HepG2 (cell line): Measurements from ENCODE around the gene STK40. TPM values are rescaled to one million over a fixed set of nuclear protein-coding genes. Genes with fewer than 3 reads are reported as not detected.

Experiments
- ATF7 ChIP-seq, 2 experiments: fragments of 450-650 bp in 1 of 2; sonication (generic) in 1 of 2; formaldehyde crosslinking in 1 of 2; IDR thresholded peaks; 2 replicates each; pipeline versions ENCODE4 v1.4.0 to v1.6.1; 2016 to 2020; ENCODE audit warnings: antibody characterized with exemption in 1 of 2, mild to moderate bottlenecking in 1 of 2, missing genetic modification reagents in 1 of 2
- FOXO1 ChIP-seq: sonication (generic); formaldehyde crosslinking; IDR thresholded peaks from 2 replicates; pipeline ENCODE4 v1.4.0; 2020; ENCODE audit warnings: missing genetic modification reagents
- HNRNPK ChIP-seq: fragments of 200-400 bp; formaldehyde crosslinking; IDR thresholded peaks from 2 replicates; pipeline ENCODE4 v1.6.1; 2018; ENCODE audit warnings: low read length, low read depth, moderate library complexity, mild to moderate bottlenecking; ENCODE audit not compliant: poor library complexity, severe bottlenecking
- NR2F2 ChIP-seq: IDR thresholded peaks from 2 replicates; pipeline ENCODE4 v1.6.1; 2012; ENCODE audit warnings: low read depth, inconsistent platforms, borderline replicate concordance
- SNRNP70 ChIP-seq: fragments of 200-400 bp; formaldehyde crosslinking; IDR thresholded peaks from 2 replicates; pipeline ENCODE4 v1.6.1; 2017; ENCODE audit warnings: mild to moderate bottlenecking, low read depth, low read length, moderate library complexity
- THAP11 ChIP-seq: IDR thresholded peaks from 2 replicates; pipeline ENCODE4 v1.6.1; 2016; ENCODE audit warnings: missing biosample characterization, missing genetic modification reagents
- TMF1 ChIP-seq: sonication (generic); formaldehyde crosslinking; IDR thresholded peaks from 2 replicates; pipeline ENCODE4 v1.8.1; 2022; ENCODE audit warnings: low read depth, missing genetic modification reagents
- ZC3H13 ChIP-seq: sonication (generic); formaldehyde crosslinking; IDR thresholded peaks from 2 replicates; pipeline ENCODE4 v1.8.1; 2023; ENCODE audit warnings: mild to moderate bottlenecking, missing genetic modification reagents, moderate library complexity
- ZNF329 ChIP-seq: sonication (generic); formaldehyde crosslinking; IDR thresholded peaks from 2 replicates; pipeline ENCODE4 v1.9.0; 2021; ENCODE audit warnings: low read depth, mild to moderate bottlenecking, missing genetic modification reagents
- ZNF382 ChIP-seq: sonication (generic); formaldehyde crosslinking; IDR thresholded peaks from 2 replicates; pipeline ENCODE4 v1.5.0; 2020; ENCODE audit warnings: missing genetic modification reagents, mild to moderate bottlenecking, borderline replicate concordance
- ZNF383 ChIP-seq: sonication (generic); formaldehyde crosslinking; IDR thresholded peaks from 2 replicates; pipeline ENCODE4 v1.4.0; 2020; ENCODE audit warnings: missing genetic modification reagents, mild to moderate bottlenecking, borderline replicate concordance
- ZNF558 ChIP-seq: sonication (generic); formaldehyde crosslinking; IDR thresholded peaks from 2 replicates; pipeline ENCODE4 v1.9.0; 2022; ENCODE audit warnings: mild to moderate bottlenecking, missing genetic modification reagents, borderline replicate concordance
- ZNF878 ChIP-seq: sonication (generic); formaldehyde crosslinking; IDR thresholded peaks from 2 replicates; pipeline ENCODE4 v1.8.1; 2023; ENCODE audit warnings: mild to moderate bottlenecking, missing genetic modification reagents, moderate library complexity
- polyA plus RNA-seq, 8 experiments: library from polyadenylated mRNA; depleted of rRNA in 3 of 8; stranded (reverse) in 7 of 8; unstranded in 1 of 8; fragments of >200 nt; fragmentation: Illumina TruSeq in 4 of 8; extraction: Trizol in 4 of 8; gene quantifications; 2 replicates each; pipeline versions ENCODE4 v1.2.1 to v1.2.3, GENCODE V29; 2011 to 2016; ENCODE audit warnings: low read depth in 4 of 8, missing spikeins in 1 of 8, mixed read lengths in 1 of 8; ENCODE audit not compliant: insufficient read depth in 1 of 8
- total RNA-seq, 5 experiments: library from RNA; depleted of rRNA; stranded (reverse); fragments of >200 nt; fragmentation: Illumina TruSeq; extraction: Trizol; gene quantifications; 2 replicates each; pipeline ENCODE4 v1.2.3, GENCODE V29; 2016; ENCODE audit warnings: low read depth in 1 of 5
- TF ChIP-seq, protein P1 (sequence below): sonication (generic); formaldehyde crosslinking; IDR thresholded peaks from one replicate; pipeline ENCODE4 v1.5.1; 2020; ENCODE audit warnings: mild to moderate bottlenecking, missing genetic modification reagents; ENCODE audit errors: not compliant biosample characterization
- TF ChIP-seq, protein P2 (sequence below): sonication (generic); formaldehyde crosslinking; IDR thresholded peaks from 2 replicates; pipeline ENCODE4 v1.8.0; 2022; ENCODE audit warnings: mild to moderate bottlenecking, missing genetic modification reagents, moderate library complexity
- TF ChIP-seq, protein P3 (sequence below): sonication (generic); formaldehyde crosslinking; IDR thresholded peaks from 2 replicates; pipeline ENCODE4 v1.5.0; 2020; ENCODE audit warnings: missing genetic modification reagents

STK40 gene
- total and polyA plus RNA-seq, 2 of the 13 experiments (the other 11 are each of a cell fraction or from before 2014, with no cell fraction given): 33.8 to 35.1 TPM

DNA sequence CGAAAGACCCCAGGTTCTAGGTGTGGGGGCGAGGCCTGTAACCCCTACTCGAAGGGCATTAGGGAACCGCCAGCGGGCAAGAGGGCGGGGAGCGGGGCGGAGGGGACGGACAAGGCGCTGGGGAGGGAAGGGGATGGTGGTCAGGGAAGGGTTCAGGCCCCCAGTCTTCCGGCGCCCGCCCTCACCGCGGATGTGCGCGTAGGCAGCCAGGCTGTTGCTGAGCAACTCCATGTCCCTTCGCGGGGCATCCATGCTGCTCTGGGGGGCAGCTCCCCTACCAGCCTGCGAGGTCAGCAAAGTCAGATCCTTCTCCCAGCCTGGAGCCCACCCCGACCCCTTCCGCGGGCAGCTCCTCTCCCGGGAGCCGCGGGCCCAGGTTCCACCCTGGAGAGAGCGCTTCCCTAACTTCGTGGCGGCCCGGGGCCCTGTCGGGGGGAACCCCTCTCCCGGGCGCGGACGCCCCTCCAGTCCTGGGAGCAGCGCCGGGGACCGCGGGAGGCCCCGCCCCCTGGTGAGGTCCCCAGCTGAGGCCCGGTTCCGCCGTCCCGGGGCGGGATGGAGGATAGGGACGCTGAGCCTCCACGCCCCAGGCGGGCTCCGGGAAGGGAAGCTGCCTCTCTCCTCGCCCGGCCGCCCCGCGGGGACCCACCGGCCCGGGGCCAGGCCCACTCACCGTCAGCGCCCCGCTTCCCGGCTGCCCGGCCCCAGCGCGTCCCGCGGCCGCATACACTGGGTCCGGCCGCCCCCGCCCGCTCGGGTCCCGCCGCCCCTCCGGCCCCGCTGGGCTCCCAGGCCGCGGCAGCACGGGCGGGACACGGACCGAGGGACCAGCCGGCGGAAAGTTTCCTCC lies 62.7 kb downstream of the STK40 start (continued):
- TF ChIP-seq SNRNP70 (no peak), HNRNPK (peak; percentile 42), ATF7 (IDR thresholded peaks at IDR 0.05) (no peak), ATF7 (CRISPR knock-in tag; IDR thresholded peaks at IDR 0.05) (no peak), FOXO1 (CRISPR knock-in tag) (no peak), ZC3H13 (CRISPR knock-in tag) (0 out of 2 replicates have a peak, but pooled peaks have one; percentile 32), TMF1 (CRISPR knock-in tag) (no peak), ZNF383 (CRISPR knock-in tag) (no peak), THAP11 (CRISPR knock-in tag) (no peak), ZNF558 (CRISPR knock-in tag) (no peak), ZNF382 (CRISPR knock-in tag) (no peak), NR2F2 (no peak), ZNF878 (no peak), ZNF329 (CRISPR knock-in tag) (no peak)
- TF ChIP-seq, protein P1, sequence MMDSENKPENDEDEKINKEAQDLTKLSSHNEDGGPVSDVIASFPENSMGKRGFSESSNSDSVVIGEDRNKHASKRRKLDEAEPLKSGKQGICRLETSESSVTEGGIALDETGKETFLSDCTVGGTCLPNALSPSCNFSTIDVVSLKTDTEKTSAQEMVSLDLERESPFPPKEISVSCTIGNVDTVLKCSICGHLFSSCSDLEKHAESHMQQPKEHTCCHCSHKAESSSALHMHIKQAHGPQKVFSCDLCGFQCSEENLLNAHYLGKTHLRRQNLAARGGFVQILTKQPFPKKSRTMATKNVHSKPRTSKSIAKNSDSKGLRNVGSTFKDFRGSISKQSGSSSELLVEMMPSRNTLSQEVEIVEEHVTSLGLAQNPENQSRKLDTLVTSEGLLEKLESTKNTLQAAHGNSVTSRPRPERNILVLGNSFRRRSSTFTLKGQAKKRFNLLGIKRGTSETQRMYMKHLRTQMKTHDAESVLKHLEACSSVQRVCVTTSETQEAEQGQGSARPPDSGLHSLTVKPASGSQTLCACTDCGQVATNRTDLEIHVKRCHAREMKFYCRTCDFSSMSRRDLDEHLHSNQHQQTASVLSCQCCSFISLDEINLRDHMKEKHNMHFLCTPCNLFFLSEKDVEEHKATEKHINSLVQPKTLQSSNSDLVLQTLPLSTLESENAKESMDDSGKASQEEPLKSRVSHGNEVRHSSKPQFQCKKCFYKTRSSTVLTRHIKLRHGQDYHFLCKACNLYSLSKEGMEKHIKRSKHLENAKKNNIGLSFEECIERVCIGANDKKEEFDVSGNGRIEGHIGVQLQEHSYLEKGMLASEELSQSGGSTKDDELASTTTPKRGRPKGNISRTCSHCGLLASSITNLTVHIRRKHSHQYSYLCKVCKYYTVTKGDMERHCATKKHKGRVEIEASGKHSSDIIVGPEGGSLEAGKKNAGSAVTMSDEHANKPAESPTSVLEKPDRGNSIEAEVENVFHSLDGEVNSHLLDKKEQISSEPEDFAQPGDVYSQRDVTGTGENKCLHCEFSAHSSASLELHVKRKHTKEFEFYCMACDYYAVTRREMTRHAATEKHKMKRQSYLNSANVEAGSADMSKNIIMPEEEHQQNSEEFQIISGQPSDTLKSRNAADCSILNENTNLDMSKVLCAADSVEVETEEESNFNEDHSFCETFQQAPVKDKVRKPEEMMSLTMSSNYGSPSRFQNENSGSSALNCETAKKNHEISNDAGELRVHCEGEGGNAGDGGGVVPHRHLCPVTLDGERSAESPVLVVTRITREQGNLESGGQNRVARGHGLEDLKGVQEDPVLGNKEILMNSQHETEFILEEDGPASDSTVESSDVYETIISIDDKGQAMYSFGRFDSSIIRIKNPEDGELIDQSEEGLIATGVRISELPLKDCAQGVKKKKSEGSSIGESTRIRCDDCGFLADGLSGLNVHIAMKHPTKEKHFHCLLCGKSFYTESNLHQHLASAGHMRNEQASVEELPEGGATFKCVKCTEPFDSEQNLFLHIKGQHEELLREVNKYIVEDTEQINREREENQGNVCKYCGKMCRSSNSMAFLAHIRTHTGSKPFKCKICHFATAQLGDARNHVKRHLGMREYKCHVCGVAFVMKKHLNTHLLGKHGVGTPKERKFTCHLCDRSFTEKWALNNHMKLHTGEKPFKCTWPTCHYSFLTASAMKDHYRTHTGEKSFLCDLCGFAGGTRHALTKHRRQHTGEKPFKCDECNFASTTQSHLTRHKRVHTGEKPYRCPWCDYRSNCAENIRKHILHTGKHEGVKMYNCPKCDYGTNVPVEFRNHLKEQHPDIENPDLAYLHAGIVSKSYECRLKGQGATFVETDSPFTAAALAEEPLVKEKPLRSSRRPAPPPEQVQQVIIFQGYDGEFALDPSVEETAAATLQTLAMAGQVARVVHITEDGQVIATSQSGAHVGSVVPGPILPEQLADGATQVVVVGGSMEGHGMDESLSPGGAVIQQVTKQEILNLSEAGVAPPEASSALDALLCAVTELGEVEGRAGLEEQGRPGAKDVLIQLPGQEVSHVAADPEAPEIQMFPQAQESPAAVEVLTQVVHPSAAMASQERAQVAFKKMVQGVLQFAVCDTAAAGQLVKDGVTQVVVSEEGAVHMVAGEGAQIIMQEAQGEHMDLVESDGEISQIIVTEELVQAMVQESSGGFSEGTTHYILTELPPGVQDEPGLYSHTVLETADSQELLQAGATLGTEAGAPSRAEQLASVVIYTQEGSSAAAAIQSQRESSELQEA (CRISPR knock-in tag): no peak
- TF ChIP-seq, protein P2, sequence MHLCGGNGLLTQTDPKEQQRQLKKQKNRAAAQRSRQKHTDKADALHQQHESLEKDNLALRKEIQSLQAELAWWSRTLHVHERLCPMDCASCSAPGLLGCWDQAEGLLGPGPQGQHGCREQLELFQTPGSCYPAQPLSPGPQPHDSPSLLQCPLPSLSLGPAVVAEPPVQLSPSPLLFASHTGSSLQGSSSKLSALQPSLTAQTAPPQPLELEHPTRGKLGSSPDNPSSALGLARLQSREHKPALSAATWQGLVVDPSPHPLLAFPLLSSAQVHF (CRISPR knock-in tag): no peak
- TF ChIP-seq, protein P3, sequence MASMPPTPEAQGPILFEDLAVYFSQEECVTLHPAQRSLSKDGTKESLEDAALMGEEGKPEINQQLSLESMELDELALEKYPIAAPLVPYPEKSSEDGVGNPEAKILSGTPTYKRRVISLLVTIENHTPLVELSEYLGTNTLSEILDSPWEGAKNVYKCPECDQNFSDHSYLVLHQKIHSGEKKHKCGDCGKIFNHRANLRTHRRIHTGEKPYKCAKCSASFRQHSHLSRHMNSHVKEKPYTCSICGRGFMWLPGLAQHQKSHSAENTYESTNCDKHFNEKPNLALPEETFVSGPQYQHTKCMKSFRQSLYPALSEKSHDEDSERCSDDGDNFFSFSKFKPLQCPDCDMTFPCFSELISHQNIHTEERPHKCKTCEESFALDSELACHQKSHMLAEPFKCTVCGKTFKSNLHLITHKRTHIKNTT (CRISPR knock-in tag): no peak
